Measurements from ENCODE around the gene LDLRAD4. TPM values are rescaled to one million over a fixed set of nuclear protein-coding genes. Genes with fewer than 3 reads are reported as not detected.

The LDLRAD4 gene
- total RNA-seq, 2 experiments from 2014 or later: 34.3 to 35.7 TPM

GRCh38 chr18:13264091-13265007 lies 45.8 kb downstream of the LDLRAD4 start:
- ChIA-PET POLR2A (no interaction called here), CTCF (interaction anchor here (0.8 to 4.9 kb wide), 3 partner anchors 48 to 54 kb away, joined by 3 to 31 read pairs (median 4); no protein-coding TSS in a partner anchor)
- H3K27me3 Mint-ChIP-seq (ENCODE audit: low read depth): no peaks in the 10 kb centered on the region
- H3K4me1 Mint-ChIP-seq (ENCODE audit: low read depth): peaks cover 67% of the 10 kb centered on the region
- no peaks in the 10 kb centered on the region for H3K9me3 Mint-ChIP-seq (ENCODE audit: insufficient read depth)
- H3K4me3 Mint-ChIP-seq: no peak overlapping the region
- ATAC-seq (no peak), DNase-seq (no peak)
- H3K27ac Mint-ChIP-seq: no peak overlapping the region
- H3K36me3 Mint-ChIP-seq (ENCODE audit: low read depth): no peaks in the 10 kb centered on the region

DNA sequence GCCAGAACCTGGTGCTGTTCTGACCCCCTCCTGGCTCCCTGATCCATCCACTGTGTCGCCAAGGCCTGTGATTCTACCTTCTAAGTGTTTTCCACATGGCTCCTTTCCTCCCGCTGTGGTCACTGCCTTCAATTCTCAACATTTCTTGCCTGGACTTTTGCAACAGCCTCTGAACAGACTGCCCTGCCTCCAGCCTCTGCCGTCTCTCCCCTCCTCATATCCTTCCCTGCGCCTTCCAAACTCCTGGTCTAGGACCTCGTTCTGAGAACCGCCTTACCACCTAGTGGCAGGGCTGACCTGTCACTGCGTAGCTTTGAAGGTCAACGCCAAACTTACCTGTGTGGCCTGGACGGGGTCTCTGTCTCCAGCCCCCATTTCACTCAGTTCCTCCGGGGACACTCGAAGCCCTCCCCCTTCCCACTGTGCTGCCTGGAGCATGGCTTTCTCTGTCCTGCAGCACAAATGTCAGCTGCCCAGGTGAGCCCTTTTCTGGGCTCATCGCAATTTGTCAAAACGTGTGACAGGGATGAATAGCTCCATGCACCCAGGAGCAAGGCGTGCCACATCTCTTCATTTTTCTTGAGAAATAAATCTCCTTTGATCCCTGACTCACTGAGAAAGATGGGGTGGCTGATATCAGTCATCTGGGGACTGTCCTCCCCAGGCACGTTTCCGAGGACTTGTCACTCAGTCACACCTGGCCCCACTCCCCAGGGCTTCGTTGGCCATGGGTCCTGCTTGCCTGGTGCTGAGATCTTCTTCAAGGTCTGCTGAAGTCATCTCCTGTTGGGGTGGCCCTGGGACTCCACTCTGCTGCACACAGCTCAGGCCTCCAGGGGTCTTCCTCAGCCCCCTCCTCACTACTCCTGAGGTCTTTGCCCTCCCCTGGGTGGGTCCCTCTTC lies 46.7 kb downstream of the LDLRAD4 start:
- no peaks in the 10 kb centered on the region for H3K9me3 Mint-ChIP-seq (ENCODE audit: insufficient read depth)
- no peaks in the 10 kb centered on the region for H3K36me3 Mint-ChIP-seq (ENCODE audit: low read depth)
- DNase-seq (no peak), ATAC-seq (no peak)
- ChIA-PET CTCF (interaction anchor here (0.8 to 4.9 kb wide), 5 partner anchors 10 to 106 kb away, joined by 3 to 31 read pairs (median 5); partner anchors contain the start of gene LDLRAD4), POLR2A (interaction anchor here (0.7 to 1.2 kb wide), 5 partner anchors 49 to 447 kb away, joined by 3 read pairs; no protein-coding TSS in a partner anchor)
- H3K27ac Mint-ChIP-seq: peak overlapping the region; percentile 79
- H3K4me3 Mint-ChIP-seq: peak overlapping the region; percentile 60
- no peaks in the 10 kb centered on the region for H3K27me3 Mint-ChIP-seq (ENCODE audit: low read depth)
- H3K4me1 Mint-ChIP-seq (ENCODE audit: low read depth): peaks cover 69% of the 10 kb centered on the region

- DNase-seq (no peak), ATAC-seq (no peak)
- peaks cover 63% of the 10 kb centered on the region for H3K4me1 Mint-ChIP-seq (ENCODE audit: low read depth)
- CTCF ChIA-PET: interaction anchor here (1.3 to 4.9 kb wide), 4 partner anchors 10 to 106 kb away, joined by 3 to 31 read pairs (median 6); partner anchors contain the start of gene LDLRAD4
- H3K4me3 Mint-ChIP-seq: peak overlapping the region; percentile 60
- no peaks in the 10 kb centered on the region for H3K9me3 Mint-ChIP-seq (ENCODE audit: insufficient read depth)
- no peaks in the 10 kb centered on the region for H3K27me3 Mint-ChIP-seq (ENCODE audit: low read depth)
- POLR2A ChIA-PET: interaction anchor here (0.7 to 1.2 kb wide), 9 partner anchors 47 to 889 kb away, joined by 3 to 4 read pairs (median 3); partner anchors contain the start of genes AFG3L2, CEP192 and LDLRAD4
- peak overlapping the region; percentile 79 for H3K27ac Mint-ChIP-seq
- peaks cover 2% of the 10 kb centered on the region for H3K36me3 Mint-ChIP-seq (ENCODE audit: low read depth)
Measured at GRCh38 chr18:13265911-13266217, 47.3 kb downstream of the LDLRAD4 start.

- peaks cover 57% of the 10 kb centered on the region for H3K4me1 Mint-ChIP-seq (ENCODE audit: low read depth)
- ATAC-seq (peak; percentile 60), DNase-seq (peak; percentile 37)
- no peaks in the 10 kb centered on the region for H3K27me3 Mint-ChIP-seq (ENCODE audit: low read depth)
- POLR2A ChIA-PET: interaction anchor here (0.7 to 1.3 kb wide), 10 partner anchors 12 to 890 kb away, joined by 3 to 4 read pairs (median 3); partner anchors contain the start of genes AFG3L2, CEP192 and LDLRAD4
- CTCF ChIA-PET: interaction anchor here (1.2 to 4.9 kb wide), 5 partner anchors 9 to 109 kb away, joined by 3 to 31 read pairs (median 5); partner anchors contain the start of gene LDLRAD4
- peak overlapping the region; percentile 60 for H3K4me3 Mint-ChIP-seq
- H3K27ac Mint-ChIP-seq: peak overlapping the region; percentile 79
- H3K36me3 Mint-ChIP-seq (ENCODE audit: low read depth): peaks cover 6% of the 10 kb centered on the region
- H3K9me3 Mint-ChIP-seq (ENCODE audit: insufficient read depth): no peaks in the 10 kb centered on the region
Measured at GRCh38 chr18:13266218-13267100, 47.9 kb downstream of the LDLRAD4 start.

DNA sequence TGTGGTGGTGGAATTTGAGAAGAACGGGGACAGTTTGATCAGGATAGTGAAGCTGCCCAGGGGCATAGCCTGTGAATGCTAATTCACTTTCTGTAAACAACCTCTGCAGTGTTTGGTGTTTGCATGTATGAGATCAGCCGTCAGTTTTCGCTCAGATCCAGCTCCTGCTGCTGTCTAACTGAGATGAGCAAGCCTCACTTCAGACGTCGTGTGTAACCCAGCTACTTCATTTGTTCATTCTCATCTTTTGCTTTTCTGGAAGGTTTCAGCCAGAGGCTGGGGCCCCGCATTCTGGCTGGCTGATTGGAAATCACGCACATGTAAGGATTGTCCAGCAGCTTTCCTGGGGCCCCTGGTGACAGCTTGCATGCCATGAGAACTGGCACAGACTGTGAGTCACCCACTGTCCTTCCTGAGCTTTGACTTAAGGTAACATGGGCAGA lies 48.9 kb downstream of the LDLRAD4 start:
- H3K4me1 Mint-ChIP-seq (ENCODE audit: low read depth): peaks cover 55% of the 10 kb centered on the region
- ATAC-seq (no peak), DNase-seq (no peak)
- ChIA-PET POLR2A (interaction anchor here (1.3 kb wide), 1 partner anchor 11 kb away, joined by 3 read pairs; no protein-coding TSS in a partner anchor), CTCF (interaction anchor here (0.9 to 4.9 kb wide), 4 partner anchors 12 to 108 kb away, joined by 3 to 31 read pairs (median 5); no protein-coding TSS in a partner anchor)
- no peaks in the 10 kb centered on the region for H3K27me3 Mint-ChIP-seq (ENCODE audit: low read depth)
- H3K36me3 Mint-ChIP-seq (ENCODE audit: low read depth): peaks cover 11% of the 10 kb centered on the region
- H3K4me3 Mint-ChIP-seq: no peak overlapping the region
- H3K9me3 Mint-ChIP-seq (ENCODE audit: insufficient read depth): no peaks in the 10 kb centered on the region
- H3K27ac Mint-ChIP-seq: peak overlapping the region; percentile 79

DNA sequence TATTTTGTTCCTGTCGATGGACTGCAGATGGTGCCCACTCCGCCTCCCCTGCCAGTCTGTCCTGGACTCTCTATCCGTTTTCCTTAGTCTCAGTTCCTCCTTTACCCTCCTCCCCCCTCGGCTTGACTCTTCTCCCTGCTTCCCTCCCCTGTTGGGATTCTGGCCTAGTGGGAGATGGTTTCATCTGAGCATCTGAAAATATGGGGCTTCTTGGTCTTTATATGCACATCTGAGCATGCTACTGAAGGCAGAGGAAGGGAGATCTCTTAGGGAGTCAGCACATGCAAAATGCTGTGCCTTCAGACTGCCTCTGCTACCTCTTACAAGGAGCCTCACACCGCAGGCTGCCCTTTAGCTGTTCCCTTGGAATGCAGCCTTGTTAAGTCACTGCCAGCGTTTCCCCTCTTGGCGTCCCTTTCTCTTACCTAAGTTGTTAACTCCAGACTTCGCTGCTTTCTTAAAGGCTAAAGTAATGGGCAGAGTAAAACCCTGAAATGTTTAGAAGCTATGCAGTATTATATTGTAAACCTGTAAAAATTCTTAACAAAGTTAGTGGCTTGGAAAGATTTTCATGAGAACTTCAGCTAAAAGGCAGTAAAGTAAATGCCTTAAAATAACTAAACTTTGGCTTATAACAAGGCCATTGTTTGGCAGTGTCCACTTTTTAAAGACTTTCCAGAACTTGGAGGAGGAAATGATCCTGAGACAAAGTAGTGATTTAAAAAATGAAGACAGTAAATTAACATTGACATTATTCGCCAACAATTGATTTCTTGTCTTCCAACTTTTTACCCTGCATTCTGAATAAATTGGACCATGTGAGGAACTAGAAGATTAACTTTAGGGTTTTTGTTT lies 49.8 kb downstream of the LDLRAD4 start:
- peak overlapping the region; percentile 6 for H3K27ac Mint-ChIP-seq
- H3K4me3 Mint-ChIP-seq: no peak overlapping the region
- no peaks in the 10 kb centered on the region for H3K9me3 Mint-ChIP-seq (ENCODE audit: insufficient read depth)
- peaks cover 64% of the 10 kb centered on the region for H3K4me1 Mint-ChIP-seq (ENCODE audit: low read depth)
- H3K27me3 Mint-ChIP-seq (ENCODE audit: low read depth): no peaks in the 10 kb centered on the region
- ChIA-PET POLR2A (interaction anchor here (0.5 kb wide), 1 partner anchor 85 kb away, joined by 3 read pairs; no protein-coding TSS in a partner anchor), CTCF (interaction anchor here (0.9 to 4.9 kb wide), 3 partner anchors 11 to 53 kb away, joined by 3 to 31 read pairs (median 3); no protein-coding TSS in a partner anchor)
- no peak for ATAC-seq
- peaks cover 16% of the 10 kb centered on the region for H3K36me3 Mint-ChIP-seq (ENCODE audit: low read depth)
- no peak for DNase-seq

DNA sequence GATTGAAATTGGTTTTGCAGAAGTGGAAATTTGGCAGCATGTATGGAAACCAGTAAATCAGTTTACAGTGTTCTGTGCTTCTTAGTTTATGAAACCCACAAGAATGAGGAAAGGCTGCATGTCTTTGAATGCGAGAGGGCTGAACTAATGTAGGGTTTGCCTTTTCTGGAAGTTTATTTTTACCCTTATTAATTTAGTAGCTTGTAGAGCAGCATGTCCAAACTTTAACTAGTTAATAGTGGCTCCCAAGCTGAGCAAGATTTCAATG lies 50.4 kb downstream of the LDLRAD4 start:
- CTCF ChIA-PET: interaction anchor here (0.9 to 4.9 kb wide), 2 partner anchors 10 to 53 kb away, joined by 3 to 31 read pairs; no protein-coding TSS in a partner anchor
- H3K27me3 Mint-ChIP-seq (ENCODE audit: low read depth): no peaks in the 10 kb centered on the region
- H3K4me1 Mint-ChIP-seq (ENCODE audit: low read depth): peaks cover 70% of the 10 kb centered on the region
- ATAC-seq (no peak), DNase-seq (no peak)
- H3K4me3 Mint-ChIP-seq: no peak overlapping the region
- peaks cover 17% of the 10 kb centered on the region for H3K36me3 Mint-ChIP-seq (ENCODE audit: low read depth)
- H3K27ac Mint-ChIP-seq: no peak overlapping the region
- H3K9me3 Mint-ChIP-seq (ENCODE audit: insufficient read depth): no peaks in the 10 kb centered on the region
- POLR2A ChIA-PET: no interaction called here

- ATAC-seq (no peak), DNase-seq (no peak)
- H3K27ac Mint-ChIP-seq: no peak overlapping the region
- peaks cover 76% of the 10 kb centered on the region for H3K4me1 Mint-ChIP-seq (ENCODE audit: low read depth)
- ChIA-PET CTCF (interaction anchor here (1.4 kb wide), 1 partner anchor 53 kb away, joined by 4 read pairs; no protein-coding TSS in a partner anchor), POLR2A (no interaction called here)
- no peaks in the 10 kb centered on the region for H3K27me3 Mint-ChIP-seq (ENCODE audit: low read depth)
- H3K9me3 Mint-ChIP-seq (ENCODE audit: insufficient read depth): no peaks in the 10 kb centered on the region
- H3K36me3 Mint-ChIP-seq (ENCODE audit: low read depth): peaks cover 22% of the 10 kb centered on the region
- no peak overlapping the region for H3K4me3 Mint-ChIP-seq
Measured at GRCh38 chr18:13269521-13270011, 51.0 kb downstream of the LDLRAD4 start.

- H3K4me3 Mint-ChIP-seq: no peak overlapping the region
- POLR2A ChIA-PET: no interaction called here
- H3K36me3 Mint-ChIP-seq (ENCODE audit: low read depth): peaks cover 22% of the 10 kb centered on the region
- DNase-seq (no peak), ATAC-seq (no peak)
- H3K27ac Mint-ChIP-seq: no peak overlapping the region
- no peaks in the 10 kb centered on the region for H3K27me3 Mint-ChIP-seq (ENCODE audit: low read depth)
- no peaks in the 10 kb centered on the region for H3K9me3 Mint-ChIP-seq (ENCODE audit: insufficient read depth)
- CTCF ChIA-PET: interaction anchor here (1.4 kb wide), 1 partner anchor 54 kb away, joined by 4 read pairs; no protein-coding TSS in a partner anchor
- peaks cover 78% of the 10 kb centered on the region for H3K4me1 Mint-ChIP-seq (ENCODE audit: low read depth)
Measured at GRCh38 chr18:13270279-13270855, 51.8 kb downstream of the LDLRAD4 start.

Data from activated CD8-positive, alpha-beta T cell treated with anti-CD3 and anti-CD28 coated beads, Interleukin-2, amount 10 ng/mL, durations not matched to agents 7 days and 5 days (primary cell).